Neuronal stem cell (in vitro differentiated cells): Measurements from ENCODE around the gene HFE.
"Not testable (repeated sequence)": the region's sequence is repeated elsewhere in the genome, so short reads cannot be mapped to it uniquely, and the experiment has no call there.

Source experiments
- DNase-seq: peaks from one replicate; pipeline ENCODE4 v3.0.0-alpha.2; 2013; ENCODE audit warnings: low spot score
- H2AFZ ChIP-seq: one replicate; pipeline ENCODE4 v1.6.1; 2013; ENCODE audit warnings: mild to moderate bottlenecking, low read length, inconsistent platforms
- H2AK5ac ChIP-seq: 2 replicates; pipeline ENCODE4 v1.6.1; 2013; ENCODE audit warnings: low read depth, mild to moderate bottlenecking, inconsistent platforms, low read length, moderate library complexity, mixed read lengths
- H2BK120ac ChIP-seq: 2 replicates; pipeline ENCODE4 v1.6.1; 2013; ENCODE audit warnings: low read depth, mild to moderate bottlenecking, inconsistent platforms, low read length, moderate library complexity, mixed read lengths
- H2BK12ac ChIP-seq: one replicate; pipeline ENCODE4 v1.6.1; 2013; ENCODE audit warnings: low read length, inconsistent platforms
- H2BK15ac ChIP-seq: 2 replicates; pipeline ENCODE4 v1.6.1; 2013; ENCODE audit warnings: mild to moderate bottlenecking, low read length, inconsistent platforms, mixed read lengths
- H2BK5ac ChIP-seq: one replicate; pipeline ENCODE4 v1.6.1; 2013; ENCODE audit warnings: inconsistent platforms, mild to moderate bottlenecking, low read length, moderate library complexity
- H3K14ac ChIP-seq: one replicate; pipeline ENCODE4 v1.6.1; 2013; ENCODE audit warnings: low read length, inconsistent platforms
- H3K18ac ChIP-seq: 2 replicates; pipeline ENCODE4 v1.6.1; 2013; ENCODE audit warnings: low read length, inconsistent platforms
- H3K23ac ChIP-seq: 2 replicates; pipeline ENCODE4 v1.6.1; 2013; ENCODE audit warnings: low read depth, mild to moderate bottlenecking, mixed read lengths, low read length, inconsistent platforms; ENCODE audit not compliant: poor library complexity
- H3K27ac ChIP-seq: replicated peaks from 3 replicates; pipeline ENCODE4 v1.5.1; 2013; ENCODE audit warnings: low read length, inconsistent platforms
- H3K27me3 ChIP-seq, 3 experiments: 2 replicates each; pipeline ENCODE4 v1.6.1; 2013; ENCODE audit warnings: low read length in 3 of 3, mild to moderate bottlenecking in 2 of 3, inconsistent platforms in 1 of 3, low read depth in 1 of 3, mixed read lengths in 1 of 3, moderate library complexity in 1 of 3; ENCODE audit not compliant: control insufficient read depth in 3 of 3, insufficient read depth in 3 of 3
- H3K36me3 ChIP-seq, 2 donors: replicated peaks in 1 of 2; 2 replicates each; pipeline ENCODE4 v1.6.1; 2013; ENCODE audit warnings: low read length in 2 of 2; ENCODE audit not compliant: control insufficient read depth in 2 of 2, insufficient read depth in 2 of 2
- H3K4ac ChIP-seq: 2 replicates; pipeline ENCODE4 v1.6.1; 2013; ENCODE audit warnings: inconsistent platforms, mild to moderate bottlenecking, low read length, moderate library complexity
- H3K4me1 ChIP-seq, 2 donors: 1 replicate in 1 of 2; 2 replicates in 1 of 2; pipeline ENCODE4 v1.6.1; 2013; ENCODE audit warnings: low read length in 2 of 2, low read depth in 1 of 2; ENCODE audit not compliant: control insufficient read depth in 2 of 2, insufficient read depth in 1 of 2
- H3K4me2 ChIP-seq: one replicate; pipeline ENCODE4 v1.6.1; 2013; ENCODE audit warnings: mild to moderate bottlenecking, low read length, inconsistent platforms; ENCODE audit not compliant: insufficient read depth, poor library complexity, severe bottlenecking
- H3K4me3 ChIP-seq, 2 donors: 2 replicates each; pipeline ENCODE4 v1.5.1; 2013; ENCODE audit warnings: low read length in 2 of 2, mild to moderate bottlenecking in 2 of 2, inconsistent platforms in 1 of 2, moderate library complexity in 1 of 2
- H3K79me1 ChIP-seq: one replicate; pipeline ENCODE4 v1.6.1; 2013; ENCODE audit warnings: low read depth, mild to moderate bottlenecking, inconsistent platforms, low read length, moderate library complexity
- H3K9ac ChIP-seq: one replicate; pipeline ENCODE4 v1.6.1; 2013; ENCODE audit warnings: mild to moderate bottlenecking, low read depth, low read length, inconsistent platforms; ENCODE audit not compliant: poor library complexity
- H3K9me3 ChIP-seq, 2 donors: replicated peaks in 1 of 2; 2 replicates each; pipeline versions ENCODE3 to v1.6.1; 2013; ENCODE audit warnings: low read length in 2 of 2, mild to moderate bottlenecking in 2 of 2, inconsistent platforms in 1 of 2, low read depth in 1 of 2, mixed read lengths in 1 of 2, moderate library complexity in 1 of 2; ENCODE audit not compliant: control insufficient read depth in 2 of 2, insufficient read depth in 1 of 2
- H4K8ac ChIP-seq: one replicate; pipeline ENCODE4 v1.6.1; 2013; ENCODE audit warnings: low read depth, mild to moderate bottlenecking, inconsistent platforms, low read length, moderate library complexity
- H4K91ac ChIP-seq: one replicate; pipeline ENCODE4 v1.6.1; 2013; ENCODE audit warnings: low read length, low read depth, mild to moderate bottlenecking, inconsistent platforms; ENCODE audit not compliant: poor library complexity
- WGBS, 2 donors: extraction: QIAGEN DNeasy Blood & Tissue Kit; methylation state at CpG; one replicate each; pipeline ENCODE4 v1.1.7; 2013; ENCODE audit warnings: missing lambda C conversion rate in 2 of 2, mixed read lengths in 1 of 2; ENCODE audit not compliant: insufficient read length in 2 of 2, insufficient replicate concordance in 1 of 2; ENCODE audit errors: extremely low coverage in 2 of 2; 5-methylcytosine and 5-hydroxymethylcytosine counted together

The HFE gene

DNA sequence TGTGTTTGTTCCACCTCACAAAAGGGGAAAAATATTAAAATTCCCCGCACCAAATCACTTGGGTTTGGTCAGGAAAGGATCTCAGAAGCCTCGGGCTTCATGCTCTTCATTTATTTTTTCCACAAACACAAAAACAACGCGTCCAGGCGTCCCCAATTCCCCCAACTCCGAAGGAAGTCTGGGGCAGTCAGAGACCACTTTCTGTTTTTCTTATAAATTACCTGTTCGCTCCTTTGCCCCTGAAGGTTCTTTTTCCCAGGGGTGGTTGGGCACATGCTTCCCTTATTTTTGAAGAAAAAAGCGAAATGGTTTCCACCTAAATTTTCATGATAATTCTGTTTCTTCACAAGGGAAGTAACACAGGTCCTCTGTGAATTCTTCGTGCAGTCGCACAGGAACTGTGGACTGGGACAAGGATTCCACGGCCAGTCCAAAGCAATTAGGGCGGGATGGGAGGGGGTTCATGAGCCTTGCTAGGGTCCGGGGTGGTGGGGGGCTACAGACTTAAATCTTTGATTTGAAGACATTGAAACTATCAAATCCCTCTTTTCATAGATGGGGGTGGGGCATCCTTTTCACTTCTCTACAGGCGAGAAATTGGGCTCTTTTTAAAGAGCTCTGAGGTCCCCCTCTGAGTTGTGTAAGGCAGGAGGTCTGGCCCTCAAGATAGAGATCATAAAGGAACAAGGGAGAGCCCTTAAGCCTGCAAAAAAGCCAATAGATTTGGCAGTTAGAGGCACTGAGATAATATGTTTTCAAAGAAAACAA is 30.5 kb upstream of the HFE start:
- no peak overlapping the region for H2BK120ac ChIP-seq
- no peak overlapping the region for H3K14ac ChIP-seq
- no peak for DNase-seq
- H4K8ac ChIP-seq, result no peak overlapping the region
- no peak overlapping the region for H3K9ac ChIP-seq
- H4K91ac ChIP-seq, result no peak overlapping the region
- H3K23ac ChIP-seq, result no peak overlapping the region
- no peak overlapping the region for H2AK5ac ChIP-seq
- H2BK15ac ChIP-seq, result no peak overlapping the region
- peak overlapping the region; percentile 49 for H3K4me2 ChIP-seq
- H2BK5ac ChIP-seq, result no peak overlapping the region
- WGBS, 2 donors, result no CpG with 5 or more reads among the region's 14 CpGs
- H3K4ac ChIP-seq, result no peak overlapping the region
- no peak overlapping the region for H2BK12ac ChIP-seq
- H3K4me3 ChIP-seq, result peak overlapping the region in 1 of 2 donors; percentile 81
- no peak overlapping the region for H3K27ac ChIP-seq
- H3K18ac ChIP-seq, result no peak overlapping the region
- H3K4me1 ChIP-seq, result peaks cover 0 to 5% of the 10 kb centered on the region in 2 donors
- H3K36me3 ChIP-seq, result no peaks in the 10 kb centered on the region
- H3K9me3 ChIP-seq, result no peaks in the 10 kb centered on the region
- no peaks in the 10 kb centered on the region for H3K27me3 ChIP-seq
- H2AFZ ChIP-seq, result peak overlapping the region; percentile 78
- no peaks in the 10 kb centered on the region for H3K79me1 ChIP-seq

- no peak overlapping the region for H3K23ac ChIP-seq
- no peak overlapping the region for H2BK120ac ChIP-seq
- H3K27me3 ChIP-seq, result no peaks in the 10 kb centered on the region
- H2AFZ ChIP-seq, result no peak overlapping the region
- H4K8ac ChIP-seq, result no peak overlapping the region
- H3K14ac ChIP-seq, result no peak overlapping the region
- no peak for DNase-seq
- H3K4me3 ChIP-seq, result no peak overlapping the region
- H2BK12ac ChIP-seq, result no peak overlapping the region
- H3K18ac ChIP-seq, result no peak overlapping the region
- H4K91ac ChIP-seq, result no peak overlapping the region
- no CpG with 5 or more reads among the region's 3 CpGs for WGBS, 2 donors
- no peak overlapping the region for H3K9ac ChIP-seq
- no peak overlapping the region for H3K4ac ChIP-seq
- no peak overlapping the region for H2AK5ac ChIP-seq
- peaks cover 0 to 5% of the 10 kb centered on the region in 2 donors for H3K4me1 ChIP-seq
- H3K79me1 ChIP-seq, result no peaks in the 10 kb centered on the region
- no peak overlapping the region for H2BK15ac ChIP-seq
- no peak overlapping the region for H2BK5ac ChIP-seq
- no peak overlapping the region for H3K4me2 ChIP-seq
- H3K9me3 ChIP-seq, result no peaks in the 10 kb centered on the region
- no peak overlapping the region for H3K27ac ChIP-seq
- no peaks in the 10 kb centered on the region for H3K36me3 ChIP-seq
These were observed 29.3 kb upstream of the HFE start for GRCh38 chr6:26057899-26058298.

- not testable (repeated sequence) for H3K79me1 ChIP-seq, H4K91ac ChIP-seq, H3K4me2 ChIP-seq, H2AFZ ChIP-seq, H3K27ac ChIP-seq, H3K18ac ChIP-seq, H2BK120ac ChIP-seq, H3K27me3 ChIP-seq, H2AK5ac ChIP-seq, H3K4me1 ChIP-seq, DNase-seq, H2BK15ac ChIP-seq, H3K9me3 ChIP-seq, H3K23ac ChIP-seq, H2BK12ac ChIP-seq, H3K9ac ChIP-seq, H2BK5ac ChIP-seq, H3K4ac ChIP-seq, H3K36me3 ChIP-seq, H4K8ac ChIP-seq, H3K14ac ChIP-seq, H3K4me3 ChIP-seq
- WGBS, 2 donors, result no CpG with 5 or more reads among the region's 12 CpGs
These were observed 28.7 kb upstream of the HFE start for GRCh38 chr6:26058477-26059033.

DNA sequence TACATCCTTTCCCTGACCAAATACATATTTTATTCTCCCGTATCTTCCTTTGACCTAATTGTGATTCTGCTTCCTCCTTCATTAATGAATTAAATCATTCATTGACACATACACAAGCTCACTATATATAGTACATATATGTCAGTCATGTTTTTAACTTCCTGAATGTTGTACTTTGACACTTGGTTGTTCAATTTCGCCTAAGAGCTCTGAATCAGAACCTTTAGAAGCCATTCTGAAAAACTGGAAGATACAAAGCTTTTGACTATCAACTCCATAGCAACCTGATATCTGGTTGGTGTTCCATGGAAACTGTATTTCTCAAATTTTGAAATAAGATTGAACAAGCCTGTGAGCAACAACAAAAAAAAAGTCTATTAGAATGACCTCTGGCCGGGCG is 27.3 kb upstream of the HFE start:
- no peak overlapping the region for H4K8ac ChIP-seq
- no peak overlapping the region for H3K23ac ChIP-seq
- WGBS, 2 donors, result no CpG with 5 or more reads among the region's 4 CpGs
- no peaks in the 10 kb centered on the region for H3K9me3 ChIP-seq
- no peak overlapping the region for H2BK15ac ChIP-seq
- peaks cover 0 to 2% of the 10 kb centered on the region in 2 donors for H3K4me1 ChIP-seq
- no peak overlapping the region for H3K9ac ChIP-seq
- H3K79me1 ChIP-seq, result no peaks in the 10 kb centered on the region
- H3K27me3 ChIP-seq, result no peaks in the 10 kb centered on the region
- DNase-seq, result no peak
- H2BK12ac ChIP-seq, result no peak overlapping the region
- no peak overlapping the region for H2BK120ac ChIP-seq
- H3K36me3 ChIP-seq, result no peaks in the 10 kb centered on the region
- no peak overlapping the region for H3K4me2 ChIP-seq
- H3K18ac ChIP-seq, result no peak overlapping the region
- no peak overlapping the region for H3K4ac ChIP-seq
- no peak overlapping the region for H4K91ac ChIP-seq
- no peak overlapping the region for H3K14ac ChIP-seq
- H2BK5ac ChIP-seq, result no peak overlapping the region
- H2AFZ ChIP-seq, result no peak overlapping the region
- no peak overlapping the region for H3K27ac ChIP-seq
- no peak overlapping the region for H2AK5ac ChIP-seq
- H3K4me3 ChIP-seq, result no peak overlapping the region
